OCI-LY3 (cell line): ENCODE results near the gene TAMALIN.

Experiments
- EZH2phosphoT487 ChIP-seq: fragments of 200-600 bp; shearing (Covaris generic); IDR thresholded peaks from 2 replicates; pipeline ENCODE4 v1.6.1; 2018; ENCODE audit warnings: antibody characterized with exemption, mixed run types, low read depth
- TF ChIP-seq, protein P1 (sequence below): fragments of 200-600, 300-600 bp; sonication (generic); IDR thresholded peaks from 2 replicates; pipeline ENCODE4 v1.5.1; 2014; ENCODE audit warnings: antibody characterized with exemption, low read length, low read depth

DNA sequence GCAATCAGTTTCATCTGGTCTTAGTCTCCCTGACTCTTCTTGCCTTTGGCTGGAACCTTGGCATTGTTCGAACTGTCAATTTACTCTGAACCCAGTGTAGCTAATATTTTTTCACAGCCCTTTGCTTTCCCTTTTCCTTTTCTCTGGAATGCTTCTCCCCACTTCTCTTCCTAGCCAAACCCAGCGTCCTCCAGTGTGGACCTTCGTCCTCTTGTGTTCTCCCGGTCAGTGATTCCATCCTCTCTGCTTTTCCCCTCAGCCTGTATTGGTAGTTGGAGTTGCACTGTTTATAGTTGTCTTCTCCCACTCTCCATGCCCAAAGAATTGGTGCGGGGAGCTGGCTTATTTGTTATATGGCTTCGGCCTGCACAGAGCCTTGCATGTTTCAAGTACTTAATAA, 45.9 kb upstream of the TAMALIN start:
- TF ChIP-seq, protein P1, sequence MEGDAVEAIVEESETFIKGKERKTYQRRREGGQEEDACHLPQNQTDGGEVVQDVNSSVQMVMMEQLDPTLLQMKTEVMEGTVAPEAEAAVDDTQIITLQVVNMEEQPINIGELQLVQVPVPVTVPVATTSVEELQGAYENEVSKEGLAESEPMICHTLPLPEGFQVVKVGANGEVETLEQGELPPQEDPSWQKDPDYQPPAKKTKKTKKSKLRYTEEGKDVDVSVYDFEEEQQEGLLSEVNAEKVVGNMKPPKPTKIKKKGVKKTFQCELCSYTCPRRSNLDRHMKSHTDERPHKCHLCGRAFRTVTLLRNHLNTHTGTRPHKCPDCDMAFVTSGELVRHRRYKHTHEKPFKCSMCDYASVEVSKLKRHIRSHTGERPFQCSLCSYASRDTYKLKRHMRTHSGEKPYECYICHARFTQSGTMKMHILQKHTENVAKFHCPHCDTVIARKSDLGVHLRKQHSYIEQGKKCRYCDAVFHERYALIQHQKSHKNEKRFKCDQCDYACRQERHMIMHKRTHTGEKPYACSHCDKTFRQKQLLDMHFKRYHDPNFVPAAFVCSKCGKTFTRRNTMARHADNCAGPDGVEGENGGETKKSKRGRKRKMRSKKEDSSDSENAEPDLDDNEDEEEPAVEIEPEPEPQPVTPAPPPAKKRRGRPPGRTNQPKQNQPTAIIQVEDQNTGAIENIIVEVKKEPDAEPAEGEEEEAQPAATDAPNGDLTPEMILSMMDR: no peak
- no peak for TF ChIP-seq EZH2phosphoT487
